Right ventricle myocardium superior (tissue), 1 donor: ENCODE data around the gene SPEN. TPM values are rescaled to one million over a fixed set of nuclear protein-coding genes. Genes with fewer than 3 reads are reported as not detected.
A peak's percentile ranks its signal among the peaks of the same experiment; 100 is the strongest.
"Not testable (repeated sequence)": the region's sequence is repeated elsewhere in the genome, so short reads cannot be mapped to it uniquely, and the experiment has no call there.

Experiments used
- ATAC-seq: fragments of 200-7000 bp; cut with Tn5 transposase; one replicate; pipeline ENCODE4 v1.9.1; 2020; ENCODE audit warnings: mild to moderate bottlenecking; ENCODE audit not compliant: poor library complexity
- DNase-seq: peaks from one replicate; pipeline ENCODE4 v3.0.0-alpha.2; 2020
- intact Hi-C: fragments of 100-400 bp; cut with DNase I; formaldehyde crosslinking; loops from one replicate; pipeline ENCODE4 v1.11.2; 2022
- long read RNA-seq: library from polyadenylated mRNA; unstranded; transcript quantifications from one replicate; pipeline ENCODE4 v2.0.0, GENCODE V29; 2021
- total RNA-seq: library from RNA; stranded (reverse); fragmentation: NEBNext Ultra II Directional; extraction: Animal tissue kit (Norgen Biotek cat#: 25700); gene quantifications from one replicate; pipeline ENCODE4 v1.2.1, GENCODE V29; 2021
- donor health status: DM: no; HTN: yes; CAD: no; lungs with severe emphysema.

SPEN gene, protein sequence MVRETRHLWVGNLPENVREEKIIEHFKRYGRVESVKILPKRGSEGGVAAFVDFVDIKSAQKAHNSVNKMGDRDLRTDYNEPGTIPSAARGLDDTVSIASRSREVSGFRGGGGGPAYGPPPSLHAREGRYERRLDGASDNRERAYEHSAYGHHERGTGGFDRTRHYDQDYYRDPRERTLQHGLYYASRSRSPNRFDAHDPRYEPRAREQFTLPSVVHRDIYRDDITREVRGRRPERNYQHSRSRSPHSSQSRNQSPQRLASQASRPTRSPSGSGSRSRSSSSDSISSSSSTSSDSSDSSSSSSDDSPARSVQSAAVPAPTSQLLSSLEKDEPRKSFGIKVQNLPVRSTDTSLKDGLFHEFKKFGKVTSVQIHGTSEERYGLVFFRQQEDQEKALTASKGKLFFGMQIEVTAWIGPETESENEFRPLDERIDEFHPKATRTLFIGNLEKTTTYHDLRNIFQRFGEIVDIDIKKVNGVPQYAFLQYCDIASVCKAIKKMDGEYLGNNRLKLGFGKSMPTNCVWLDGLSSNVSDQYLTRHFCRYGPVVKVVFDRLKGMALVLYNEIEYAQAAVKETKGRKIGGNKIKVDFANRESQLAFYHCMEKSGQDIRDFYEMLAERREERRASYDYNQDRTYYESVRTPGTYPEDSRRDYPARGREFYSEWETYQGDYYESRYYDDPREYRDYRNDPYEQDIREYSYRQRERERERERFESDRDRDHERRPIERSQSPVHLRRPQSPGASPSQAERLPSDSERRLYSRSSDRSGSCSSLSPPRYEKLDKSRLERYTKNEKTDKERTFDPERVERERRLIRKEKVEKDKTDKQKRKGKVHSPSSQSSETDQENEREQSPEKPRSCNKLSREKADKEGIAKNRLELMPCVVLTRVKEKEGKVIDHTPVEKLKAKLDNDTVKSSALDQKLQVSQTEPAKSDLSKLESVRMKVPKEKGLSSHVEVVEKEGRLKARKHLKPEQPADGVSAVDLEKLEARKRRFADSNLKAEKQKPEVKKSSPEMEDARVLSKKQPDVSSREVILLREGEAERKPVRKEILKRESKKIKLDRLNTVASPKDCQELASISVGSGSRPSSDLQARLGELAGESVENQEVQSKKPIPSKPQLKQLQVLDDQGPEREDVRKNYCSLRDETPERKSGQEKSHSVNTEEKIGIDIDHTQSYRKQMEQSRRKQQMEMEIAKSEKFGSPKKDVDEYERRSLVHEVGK (N-terminal part only)
- total RNA-seq, result 20.3 TPM
- long read RNA-seq, partial matches to known transcripts, result 9 of 10 reads
- long read RNA-seq, other reads (novel, unspliced or antisense), result 0 of 10 reads

DNA sequence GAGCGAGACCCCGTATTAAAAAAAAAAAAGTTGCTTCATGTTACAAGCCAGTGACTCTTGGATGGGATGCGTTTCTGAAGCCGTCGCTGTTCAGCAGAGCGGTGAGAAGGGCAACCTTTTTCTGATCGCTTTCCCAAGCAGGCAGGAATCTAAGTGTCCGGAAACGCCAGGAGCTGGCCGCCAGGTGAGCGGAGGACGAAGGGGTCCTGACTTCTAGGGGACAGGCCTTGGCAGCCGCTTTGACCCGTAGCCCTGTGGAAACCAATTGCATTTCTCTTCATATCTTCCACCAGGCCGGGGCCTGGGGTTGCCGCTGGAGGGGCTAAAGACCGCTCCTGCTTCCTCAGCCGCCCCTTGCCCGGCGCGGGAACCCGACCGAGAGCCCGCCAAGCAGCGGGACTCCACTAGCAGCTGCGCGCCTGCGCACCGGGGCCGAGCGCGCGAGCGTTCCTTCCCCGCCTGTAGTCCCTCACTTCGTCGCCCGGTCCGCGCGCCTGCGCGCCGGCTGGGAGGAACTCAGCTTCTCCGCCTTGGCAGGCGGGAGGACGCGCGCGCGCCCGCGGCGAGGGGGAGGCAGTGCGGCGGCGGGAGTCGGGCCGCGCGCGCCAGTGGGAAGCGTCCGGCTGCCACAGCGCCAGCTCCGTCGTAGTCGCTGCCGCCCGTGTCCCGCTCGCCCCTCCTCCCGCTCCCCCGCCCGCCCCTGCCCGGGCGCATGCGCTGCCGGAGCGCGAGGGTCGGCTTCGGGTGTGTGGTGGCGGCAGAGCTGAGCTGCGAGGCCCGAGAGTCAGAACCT is at the start of gene SPEN:
Gene SPEN, plus strand, starts transcription at position 608 of the 793 bp plus-strand sequence. CDS start 361 bp downstream, outside the sequence.
- DNase-seq (peak; percentile 99), ATAC-seq (peak; percentile 95)
- intact Hi-C loops, result loop anchor here (5.0 kb wide), 1 partner anchor 40 kb away; no protein-coding TSS in a partner anchor

DNA sequence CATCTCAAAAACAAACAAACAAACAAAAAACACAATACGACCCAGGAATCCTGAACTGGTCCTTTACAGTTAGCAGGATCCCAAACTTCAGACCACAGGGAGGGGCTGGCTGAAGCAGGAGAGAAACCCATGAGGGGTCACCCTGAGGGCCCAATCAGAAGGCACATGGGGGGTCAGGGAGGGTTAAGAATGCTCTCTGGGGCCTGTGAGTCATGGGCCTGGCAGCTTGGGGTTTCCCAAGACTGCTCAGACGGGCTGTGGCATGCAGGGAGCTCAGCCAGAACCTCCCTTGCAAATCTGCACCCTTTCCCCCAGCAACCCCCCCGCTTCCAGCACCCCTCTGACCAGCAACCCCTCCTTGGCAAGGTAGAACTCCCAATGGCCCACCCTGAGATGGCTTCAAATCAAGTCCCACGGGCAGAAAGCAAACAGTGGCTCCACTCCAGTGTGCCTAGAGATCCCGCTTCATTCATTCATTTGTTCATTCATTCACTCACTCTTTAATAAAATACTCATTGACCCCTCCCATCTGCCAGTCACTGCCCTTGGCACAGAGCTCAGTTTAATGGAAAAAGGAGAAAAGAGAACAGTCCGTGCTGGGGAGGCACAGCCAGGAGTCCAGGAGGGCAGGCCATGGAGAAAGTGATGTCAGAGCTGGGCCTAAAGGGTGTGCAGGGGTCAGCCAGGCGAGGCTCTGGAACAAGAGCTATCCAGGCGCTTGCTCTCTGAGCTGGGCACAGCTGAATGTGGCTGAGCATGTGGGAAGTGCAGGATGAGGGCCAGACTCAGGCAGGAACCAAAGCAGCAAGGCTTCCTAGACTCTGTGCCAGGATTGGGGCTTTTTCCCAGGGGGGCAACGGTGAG is 48.3 kb upstream of the SPEN start:
- peak; percentile 71 for DNase-seq
- intact Hi-C loops, result loop anchor here (10.0 kb wide), 1 partner anchor 256 kb away; no protein-coding TSS in a partner anchor
- ATAC-seq, result peak; percentile 62

DNA sequence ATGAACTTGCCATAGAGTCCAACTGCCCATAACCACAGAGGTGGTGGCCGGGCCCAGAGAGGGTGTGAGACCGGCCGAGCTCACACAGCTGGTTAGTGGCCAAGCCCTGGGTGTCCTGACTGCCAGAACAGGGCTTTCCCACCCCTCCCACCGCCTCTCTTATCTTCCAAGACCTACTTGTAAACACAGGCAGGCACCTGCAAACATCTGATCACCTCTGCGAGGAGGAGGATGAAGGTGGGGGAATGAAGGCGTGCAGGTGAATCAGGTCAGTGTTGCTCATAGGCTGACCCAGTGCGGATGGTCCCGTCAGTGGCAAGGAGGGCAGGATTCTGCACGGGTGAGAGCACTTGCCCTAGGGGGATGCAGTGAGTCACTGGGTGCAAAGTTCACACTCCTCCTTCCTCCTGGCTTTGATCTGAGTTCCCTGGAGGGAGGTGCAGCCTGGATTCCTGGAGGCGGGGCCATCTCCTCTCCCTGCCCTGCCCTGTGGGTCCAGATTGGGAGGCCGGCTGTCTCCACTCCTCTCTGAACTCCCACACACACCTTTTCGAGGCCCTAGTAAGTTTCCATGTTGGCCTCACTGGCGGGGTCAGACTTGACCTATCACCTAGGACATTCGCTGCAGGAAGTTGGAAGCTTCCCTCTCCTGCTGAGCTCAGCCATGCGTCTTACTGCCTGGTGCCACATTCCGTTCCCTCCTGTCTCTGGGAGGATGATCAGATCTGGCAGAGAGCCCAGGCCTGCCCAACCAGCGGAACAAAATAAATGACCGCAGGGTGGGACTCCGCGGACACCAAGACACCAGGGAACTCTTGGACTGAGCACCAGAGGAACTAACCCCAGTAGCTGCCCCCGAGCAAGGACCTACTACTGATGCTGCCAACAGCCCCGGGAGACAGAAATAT is 47.3 kb upstream of the SPEN start:
- ATAC-seq (peak; percentile 40), DNase-seq (no peak)
- intact Hi-C loops, result loop anchor here (10.0 kb wide), 1 partner anchor 255 kb away; no protein-coding TSS in a partner anchor

DNA sequence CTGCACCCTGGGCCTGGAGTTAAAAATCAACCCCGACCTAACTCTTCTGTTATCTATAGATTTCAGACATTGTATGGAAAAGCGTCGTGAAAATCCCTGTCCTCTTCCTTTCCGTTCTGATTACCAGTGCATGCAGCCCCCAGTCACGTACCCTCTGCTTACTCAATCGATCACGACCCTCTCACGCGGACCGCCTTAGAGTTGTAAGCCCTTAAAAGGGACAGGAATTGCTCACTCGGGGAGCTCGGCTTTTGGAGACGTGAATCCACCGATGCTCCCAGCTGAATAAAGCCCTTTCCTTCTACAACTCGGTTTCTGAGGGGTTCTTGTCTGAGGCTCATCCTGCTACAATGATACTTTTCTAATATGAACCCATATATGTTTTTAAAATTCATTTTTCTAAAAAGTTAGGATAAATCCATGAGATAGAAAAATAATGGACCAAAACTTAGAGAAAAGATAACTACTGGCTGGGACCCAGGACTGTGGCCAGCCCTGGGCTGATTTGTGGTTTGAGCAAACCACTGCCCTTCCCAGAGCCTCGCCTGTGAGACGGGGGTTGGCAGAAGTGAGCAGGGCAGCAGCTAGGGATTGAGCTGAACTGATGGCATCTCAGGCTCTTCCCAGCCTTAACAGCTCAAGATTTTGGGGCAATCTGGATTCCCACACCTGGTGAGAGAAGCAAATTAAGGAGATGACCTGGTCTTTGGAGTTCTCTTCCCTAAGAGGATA is 45.1 kb upstream of the SPEN start:
- DNase-seq, result no peak
- intact Hi-C loops, result no loop called here
- ATAC-seq, result no peak

DNA sequence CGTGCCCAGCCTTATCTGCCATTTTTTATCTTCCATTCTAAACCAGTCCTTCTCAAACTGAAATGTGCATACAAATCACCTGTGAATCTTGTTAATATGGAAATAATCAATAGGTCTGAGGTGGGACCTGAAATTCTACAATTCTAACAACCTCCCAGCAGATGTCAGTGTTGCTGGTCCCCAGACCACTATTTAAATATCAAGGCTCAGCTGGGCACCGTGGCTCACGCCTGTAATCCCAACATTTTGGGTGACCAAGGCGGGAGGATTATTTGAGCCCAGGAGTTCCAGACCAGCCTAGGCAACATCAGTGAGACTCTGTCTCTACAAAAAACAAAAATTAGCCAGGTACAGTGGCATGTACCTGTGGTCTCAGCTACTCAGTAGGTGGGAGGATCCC is 44.1 kb upstream of the SPEN start:
- no peak for ATAC-seq
- DNase-seq, result no peak
- intact Hi-C loops, result no loop called here

DNA sequence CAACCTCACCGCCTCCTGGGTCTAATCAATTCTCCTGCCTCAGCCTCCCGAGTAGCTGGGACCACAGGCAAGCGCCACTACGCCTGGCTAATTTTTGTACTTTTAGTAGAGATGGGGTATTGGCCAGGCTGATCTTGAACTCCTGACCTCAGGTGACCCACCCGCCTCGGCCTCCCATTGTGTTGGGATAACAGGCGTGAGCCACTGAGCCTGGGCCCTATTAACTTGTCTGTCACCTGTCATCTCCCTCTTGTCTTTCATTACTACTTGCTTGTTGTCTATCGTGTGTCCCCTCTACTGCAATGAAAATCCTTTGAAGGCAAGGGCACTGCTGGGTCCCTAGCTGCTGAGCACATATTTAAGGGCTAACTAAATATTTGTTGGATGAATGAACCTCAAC is 43.4 kb upstream of the SPEN start:
- DNase-seq, result no peak
- intact Hi-C loops, result no loop called here

DNA sequence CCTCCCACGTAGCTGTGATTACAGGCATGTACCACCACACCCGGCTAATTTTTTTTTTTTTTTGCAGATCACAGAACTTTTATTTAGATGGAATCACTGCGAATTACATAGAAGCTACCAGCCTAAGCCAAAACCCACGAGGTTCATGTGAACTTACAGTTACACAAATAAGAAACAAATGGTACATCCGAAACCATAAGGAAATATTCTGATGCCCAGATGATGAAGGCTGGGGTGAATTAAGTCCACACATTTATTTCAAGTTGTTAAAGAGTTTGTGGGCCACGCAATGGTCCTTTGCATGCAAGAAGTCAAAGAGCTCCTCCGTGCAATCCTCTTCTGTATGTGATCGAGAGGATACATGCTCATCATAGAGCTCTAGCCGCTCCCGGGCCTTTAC is 40.4 kb upstream of the SPEN start:
- no peak for DNase-seq
- ATAC-seq, result no peak
- intact Hi-C loops, result no loop called here

More for the DNA sequence above, 43.4 kb upstream of the SPEN start:
- no peak for ATAC-seq

DNA sequence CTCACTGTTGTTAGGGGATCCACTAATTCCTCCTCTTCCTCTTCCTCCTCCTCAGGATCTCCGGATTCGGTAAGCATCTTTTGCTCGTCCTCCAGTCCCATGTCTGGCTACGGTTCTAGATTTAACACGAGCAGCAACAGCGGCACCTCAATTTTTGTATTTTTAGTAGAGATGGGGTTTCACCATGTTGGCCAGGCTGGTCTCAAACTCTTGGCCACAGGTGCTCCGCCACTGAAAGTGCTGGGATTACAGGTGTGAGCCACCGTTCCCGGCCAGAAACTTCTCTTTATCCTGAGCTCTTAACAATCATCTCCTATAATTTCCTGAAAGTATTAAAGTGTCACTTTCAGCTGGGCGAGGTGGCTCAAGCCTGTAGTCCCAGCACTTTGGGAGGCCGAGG is 40.0 kb upstream of the SPEN start, which contains the start of gene UQCRHL:
Gene UQCRHL, minus strand, starts transcription at position 101 of the 400 bp plus-strand sequence. Its CDS starts 0 bp downstream, at position 101.
- intact Hi-C loops, ATAC-seq, DNase-seq: not testable (repeated sequence)

DNA sequence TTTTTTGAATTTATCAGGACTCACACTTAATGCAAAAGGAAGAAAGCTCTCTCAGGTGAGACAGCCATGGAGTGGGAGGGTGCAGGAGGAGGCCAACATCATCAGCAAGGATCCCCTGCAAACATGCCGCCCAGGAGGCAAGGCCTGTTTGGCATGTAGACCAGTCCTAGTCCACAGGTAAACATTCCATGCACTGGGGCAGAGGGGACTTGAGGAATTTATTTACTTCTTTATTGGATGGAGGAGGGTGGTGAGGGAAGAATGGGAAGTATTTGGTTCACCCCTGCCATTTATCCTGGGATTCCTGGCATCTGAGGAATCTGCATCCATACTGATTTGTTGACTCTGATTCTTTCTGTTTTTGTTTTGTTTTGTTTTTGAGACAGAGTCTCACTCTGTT is 38.6 kb upstream of the SPEN start:
- DNase-seq, result no peak
- intact Hi-C loops, result no loop called here
- ATAC-seq, result no peak

DNA sequence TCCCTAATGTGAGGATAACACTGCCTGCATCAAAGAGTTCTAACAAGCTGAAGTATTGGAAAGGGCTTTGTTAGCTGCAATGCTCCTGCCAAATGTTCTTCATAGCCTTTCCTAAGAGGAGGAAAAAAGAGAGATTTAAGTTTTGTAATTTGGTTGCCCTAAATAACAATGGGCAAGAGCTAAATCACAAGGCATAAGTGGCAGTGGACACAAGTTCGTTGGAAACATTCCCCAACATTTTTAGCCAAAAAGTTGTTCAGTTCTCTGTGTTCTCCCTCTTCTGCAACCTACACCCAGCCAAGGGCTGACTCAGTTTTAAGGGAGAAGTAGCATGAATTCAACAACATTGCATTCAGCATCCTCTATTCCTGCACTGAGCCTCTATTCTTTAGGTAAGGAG is 37.4 kb upstream of the SPEN start:
- intact Hi-C loops, result no loop called here
- ATAC-seq (no peak), DNase-seq (no peak)

DNA sequence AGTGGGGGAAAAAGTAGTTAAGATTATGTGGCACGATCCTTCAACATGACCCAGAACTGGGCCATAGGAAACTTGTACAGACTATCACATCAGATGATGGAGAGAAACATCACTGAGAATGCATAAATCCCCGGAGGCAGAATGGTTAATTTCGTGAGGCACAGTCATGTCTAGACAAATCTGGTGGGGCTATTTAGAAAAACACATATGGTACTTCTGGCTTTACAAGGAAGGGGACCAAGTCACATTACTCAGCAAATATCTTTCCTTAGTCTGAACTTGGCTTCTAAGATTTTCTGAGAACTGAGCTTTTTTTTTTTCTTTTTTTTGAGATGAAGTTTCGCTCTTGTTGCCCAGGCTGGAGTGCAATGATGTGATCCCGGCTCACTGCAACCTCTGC is 30.8 kb upstream of the SPEN start:
- no peak for DNase-seq
- intact Hi-C loops, result loop anchor here (5.0 kb wide), 1 partner anchor 176 kb away; no protein-coding TSS in a partner anchor
- ATAC-seq, result no peak

DNA sequence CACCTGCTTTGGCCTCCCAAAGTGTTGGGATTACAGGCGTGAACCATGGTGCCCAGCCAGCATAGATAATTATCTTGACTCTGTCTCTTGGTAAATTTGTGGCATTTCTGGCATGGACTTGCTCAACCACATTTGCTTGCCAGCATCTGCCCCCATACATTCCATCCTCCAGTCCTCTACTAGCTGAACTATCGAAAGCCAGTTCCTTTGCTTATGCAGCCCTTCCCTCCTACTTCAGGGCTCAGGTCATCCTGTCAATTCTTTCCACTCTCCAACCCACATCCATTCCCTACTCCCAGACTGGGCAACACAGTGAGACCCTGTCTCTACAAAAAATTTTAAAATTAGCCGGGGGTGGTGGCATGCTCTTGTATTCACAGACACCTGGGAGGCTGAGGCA is 27.0 kb upstream of the SPEN start:
- DNase-seq (no peak), ATAC-seq (no peak)
- intact Hi-C loops, result no loop called here

DNA sequence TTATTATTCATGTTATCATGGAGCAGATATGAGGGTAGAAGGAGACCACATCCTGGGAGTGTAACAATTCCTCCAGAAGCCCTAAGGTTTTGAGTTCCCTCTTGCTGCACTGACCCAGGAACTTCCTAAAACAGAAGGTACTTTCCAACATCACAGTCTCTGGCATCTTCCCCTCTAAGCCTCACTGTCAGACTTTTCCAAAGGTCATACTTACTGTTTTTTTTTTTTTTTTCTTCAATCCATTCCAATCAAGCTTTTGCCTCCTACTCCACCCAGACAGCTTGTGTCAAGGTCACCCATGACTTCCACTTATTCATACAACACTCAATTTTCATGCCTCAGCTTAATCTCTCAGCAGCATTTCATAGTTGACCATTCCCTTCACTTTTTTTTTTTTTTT is 21.7 kb upstream of the SPEN start:
- intact Hi-C loops, result no loop called here
- ATAC-seq (no peak), DNase-seq (no peak)

DNA sequence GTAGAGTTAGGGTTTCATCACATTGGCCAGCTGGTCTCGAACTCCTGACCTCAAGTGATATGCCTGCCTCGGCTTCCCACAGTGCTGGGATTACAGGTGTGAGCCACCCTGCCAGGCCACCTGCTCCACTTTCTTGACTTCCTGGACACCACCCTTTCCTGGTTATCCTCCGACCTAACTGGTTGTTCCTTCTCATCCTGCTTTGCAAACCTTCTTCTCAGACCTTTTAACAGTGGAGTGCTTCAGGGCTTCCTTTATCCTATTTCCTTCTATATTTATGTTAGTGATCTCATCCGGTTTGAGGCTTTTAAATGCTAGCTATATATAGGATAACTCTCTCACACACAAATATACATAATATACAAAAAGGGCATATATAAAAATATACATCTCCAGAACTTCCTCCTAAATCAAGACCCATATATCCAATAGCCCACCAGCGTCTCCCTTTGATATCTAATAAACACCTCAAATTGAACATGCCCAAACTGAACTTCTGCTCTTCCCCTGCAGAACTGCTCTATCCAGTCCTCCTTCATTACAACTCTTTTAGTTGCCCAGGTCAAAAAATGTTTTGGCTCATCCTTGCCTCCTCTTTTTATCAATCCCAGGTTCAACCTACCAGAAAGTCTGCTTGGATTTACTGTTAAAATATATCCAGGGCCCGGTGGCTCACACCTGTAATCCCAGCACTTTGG is 20.5 kb upstream of the SPEN start:
- DNase-seq (no peak), ATAC-seq (no peak)
- intact Hi-C loops, result no loop called here

DNA sequence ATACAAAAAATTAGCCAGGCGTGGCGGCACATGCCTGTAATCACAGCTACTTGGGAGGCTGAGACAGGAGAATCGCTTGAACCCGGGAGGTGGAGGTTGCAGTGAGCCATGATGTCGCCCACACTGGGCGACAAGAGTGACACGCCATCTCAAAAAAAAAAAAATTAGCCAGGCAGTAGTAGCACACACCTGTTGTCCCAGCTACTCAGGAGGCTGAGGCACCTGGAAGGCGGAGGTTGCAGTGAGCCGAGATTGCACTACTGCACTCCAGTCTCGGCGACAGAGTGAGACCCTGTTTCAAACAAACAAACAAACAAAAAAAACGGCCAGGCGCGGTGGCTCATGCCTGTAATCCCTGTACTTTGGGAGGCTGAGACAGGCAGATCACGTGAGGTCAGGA is 19.9 kb upstream of the SPEN start:
- intact Hi-C loops, result not testable (repeated sequence)

More for the DNA sequence above, 19.9 kb upstream of the SPEN start:
- not testable (repeated sequence) for ATAC-seq, DNase-seq
